Esophagus squamous epithelium (tissue), 5 donors: ENCODE measurements around the gene CAMKMT. TPM values are rescaled to one million over a fixed set of nuclear protein-coding genes. Genes with fewer than 3 reads are reported as not detected.

Experiments used
- DNase-seq: peaks from one replicate; lab custom pipeline; 2025; lab: John Stamatoyannopoulos, UW
- H3K27ac ChIP-seq, 4 donors: fragments of 200-600 bp; sonication (generic); one replicate each; pipeline ENCODE4 v1.5.1; 2016 to 2019; ENCODE audit warnings: mild to moderate bottlenecking in 1 of 4
- H3K27me3 ChIP-seq, 4 donors: fragments of 200-600 bp; sonication (generic); 1 replicate in 3 of 4; 2 replicates in 1 of 4; pipeline versions ENCODE4 v1.5.1 to v1.6.0; 2017 to 2021; ENCODE audit warnings: antibody characterized with exemption in 1 of 4
- H3K36me3 ChIP-seq, 3 donors: fragments of 200-600 bp; sonication (generic); one replicate each; pipeline ENCODE4 v1.5.1; 2016 to 2019
- H3K4me1 ChIP-seq, 3 donors: fragments of 200-600 bp; sonication (generic); one replicate each; pipeline ENCODE4 v1.5.1; 2017 to 2019
- H3K4me3 ChIP-seq, 4 donors: fragments of 200-600 bp; sonication (generic); 1 replicate in 3 of 4; 2 replicates in 1 of 4; pipeline ENCODE4 v1.5.1; 2016 to 2019; ENCODE audit warnings: mild to moderate bottlenecking in 2 of 4, moderate library complexity in 1 of 4
- H3K9me3 ChIP-seq, 3 donors: fragments of 200-600 bp; sonication (generic); one replicate each; pipeline ENCODE4 v1.5.1; 2016 to 2019
- CTCF ChIP-seq, 6 experiments: fragments of 450-650 bp in 4 of 6; fragments of 200-600 bp in 2 of 6; sonication (generic) in 2 of 6; IDR thresholded peaks; one replicate each; pipeline ENCODE4 v1.5.1; 2016 to 2019; ENCODE audit warnings: antibody characterized with exemption in 6 of 6, mild to moderate bottlenecking in 4 of 6, moderate library complexity in 4 of 6
- POLR2A ChIP-seq, 4 donors: fragments of 450-650 bp; IDR thresholded peaks; one replicate each; pipeline ENCODE4 v1.6.1; 2017; ENCODE audit warnings: antibody characterized with exemption in 4 of 4, mild to moderate bottlenecking in 4 of 4, moderate library complexity in 3 of 4
- WGBS, 2 donors: methylation state at CpG; one replicate each; pipeline ENCODE4 v1.1.5; 2018; 5-methylcytosine and 5-hydroxymethylcytosine counted together
- intact Hi-C: fragments of 100-400 bp; cut with DNase I; formaldehyde crosslinking; loops from one replicate; pipeline ENCODE4 v1.15.0; 2022
- total RNA-seq, 4 donors: library from RNA; depleted of rRNA; stranded (reverse); fragments of >200 nt; gene quantifications; one replicate each; pipeline ENCODE4 v1.1.0, GENCODE V29; 2016
- donor health status: DM: yes; HTN: yes; CAD: no.

The CAMKMT gene
- total RNA-seq, 4 donors from 2014 or later: 5.7 to 14.4 (median 10.6) TPM

- TF ChIP-seq CTCF (IDR thresholded peaks at IDR 0.05) (no peak), POLR2A (IDR thresholded peaks at IDR 0.05) (no peak)
- Histone ChIP-seq H3K4me3 (no peak overlapping the region), H3K36me3 (no peaks in the 10 kb centered on the region), H3K9me3 (no peaks in the 10 kb centered on the region), H3K27me3 (no peaks in the 10 kb centered on the region), H3K27ac (no peak overlapping the region), H3K4me1 (no peaks in the 10 kb centered on the region)
- intact Hi-C loops: no loop called here
- WGBS, 2 donors: 38 to 66% methylated on average over 3 of the region's 3 CpGs
- no peak for DNase-seq
Observed at GRCh38 chr2:44616667-44617155, 255.0 kb downstream of the CAMKMT start.

GRCh38 chr2:44618251-44619023 is 256.7 kb downstream of the CAMKMT start:
- Histone ChIP-seq H3K4me3 (no peak overlapping the region), H3K4me1 (no peaks in the 10 kb centered on the region), H3K36me3 (no peaks in the 10 kb centered on the region), H3K27me3 (no peaks in the 10 kb centered on the region), H3K9me3 (no peaks in the 10 kb centered on the region), H3K27ac (no peak overlapping the region)
- DNase-seq: no peak
- TF ChIP-seq POLR2A (IDR thresholded peaks at IDR 0.05) (no peak), CTCF (IDR thresholded peaks at IDR 0.05) (no peak)
- WGBS, 2 donors: 79 to 80% methylated on average over 5 of the region's 5 CpGs
- intact Hi-C loops: no loop called here

GRCh38 chr2:44620189-44620990 is 258.6 kb downstream of the CAMKMT start:
- Histone ChIP-seq H3K4me1 (no peaks in the 10 kb centered on the region), H3K27me3 (no peaks in the 10 kb centered on the region), H3K27ac (no peak overlapping the region), H3K36me3 (no peaks in the 10 kb centered on the region), H3K4me3 (no peak overlapping the region), H3K9me3 (no peaks in the 10 kb centered on the region)
- no peak for DNase-seq
- intact Hi-C loops: no loop called here
- 91 to 95% methylated on average over 2 of the region's 2 CpGs for WGBS, 2 donors
- TF ChIP-seq POLR2A (IDR thresholded peaks at IDR 0.05) (no peak), CTCF (IDR thresholded peaks at IDR 0.05) (no peak)

- TF ChIP-seq CTCF (IDR thresholded peaks at IDR 0.05): peak in 1 of 6 experiments; percentile 5
- TF ChIP-seq POLR2A (IDR thresholded peaks at IDR 0.05): no peak
- intact Hi-C loops: no loop called here
- Histone ChIP-seq H3K27ac (no peak overlapping the region), H3K4me1 (no peaks in the 10 kb centered on the region), H3K36me3 (no peaks in the 10 kb centered on the region), H3K27me3 (no peaks in the 10 kb centered on the region), H3K4me3 (no peak overlapping the region), H3K9me3 (no peaks in the 10 kb centered on the region)
- no peak for DNase-seq
Observed at GRCh38 chr2:44623622-44624351, 262.0 kb downstream of the CAMKMT start.
